Keratinocyte (primary cell): ENCODE results near the gene DNAH10. TPM values are rescaled to one million over a fixed set of nuclear protein-coding genes. Genes with fewer than 3 reads are reported as not detected.

ENCODE experiments used
- DNase-seq: peaks from one replicate; pipeline ENCODE4 v3.0.0-alpha.2; 2011; ENCODE audit warnings: low read depth, missing footprints, low spot score
- FAIRE-seq: peaks from 2 replicates; lab custom pipeline; 2011; peaks lifted over from hg19 to GRCh38; lab: Jason Lieb, UNC
- H2AFZ ChIP-seq: 2 replicates; pipeline ENCODE4 v1.6.0; 2012; ENCODE audit warnings: low read length, control low read depth, inconsistent platforms; ENCODE audit not compliant: control insufficient read depth
- H3K27ac ChIP-seq: 2 replicates; pipeline ENCODE4 v1.5.1; 2011; ENCODE audit warnings: low read length; ENCODE audit not compliant: control insufficient read depth, insufficient read depth
- H3K27me3 ChIP-seq: 3 replicates; pipeline ENCODE4 v1.6.0; 2011; ENCODE audit warnings: low read length; ENCODE audit not compliant: control insufficient read depth, insufficient read depth; ENCODE audit errors: extremely low read depth
- H3K36me3 ChIP-seq, 2 experiments: 2 replicates in 1 of 2; 3 replicates in 1 of 2; pipeline ENCODE4 v1.5.1; 2011; ENCODE audit warnings: low read length in 2 of 2, mild to moderate bottlenecking in 1 of 2; ENCODE audit not compliant: control insufficient read depth in 2 of 2, insufficient read depth in 2 of 2; ENCODE audit errors: extremely low read depth in 1 of 2
- H3K4me1 ChIP-seq: 3 replicates; pipeline ENCODE4 v1.5.1; 2011; ENCODE audit warnings: low read length; ENCODE audit not compliant: control insufficient read depth, insufficient read depth; ENCODE audit errors: extremely low read depth
- H3K4me2 ChIP-seq: 3 replicates; pipeline ENCODE4 v1.6.0; 2011; ENCODE audit warnings: low read depth, low read length; ENCODE audit not compliant: control insufficient read depth, insufficient read depth; ENCODE audit errors: extremely low read depth
- H3K4me3 ChIP-seq, 3 experiments: fragments of 200-600 bp in 1 of 3; sonication (generic) in 1 of 3; 2 replicates in 2 of 3; 3 replicates in 1 of 3; pipeline ENCODE4 v1.5.1; 2011 to 2016; ENCODE audit warnings: low read length in 3 of 3, mild to moderate bottlenecking in 3 of 3, control low read depth in 2 of 3, inconsistent platforms in 1 of 3, low read depth in 1 of 3, mixed read lengths in 1 of 3, mixed run types in 1 of 3, moderate library complexity in 1 of 3; ENCODE audit not compliant: control insufficient read depth in 2 of 3, insufficient read depth in 2 of 3; ENCODE audit errors: extremely low read depth in 1 of 3
- H3K79me2 ChIP-seq: 2 replicates; pipeline ENCODE4 v1.6.0; 2012; ENCODE audit warnings: low read length; ENCODE audit not compliant: control insufficient read depth, insufficient read depth
- H3K9ac ChIP-seq: 3 replicates; pipeline ENCODE4 v1.6.0; 2011; ENCODE audit warnings: low read length; ENCODE audit not compliant: control insufficient read depth, insufficient read depth; ENCODE audit errors: extremely low read depth
- H3K9me1 ChIP-seq: 3 replicates; pipeline ENCODE4 v1.6.0; 2011; ENCODE audit warnings: low read length; ENCODE audit not compliant: control insufficient read depth, insufficient read depth; ENCODE audit errors: extremely low read depth
- H3K9me3 ChIP-seq: 2 replicates; pipeline ENCODE4 v1.5.1; 2012; ENCODE audit warnings: low read depth, low read length; ENCODE audit not compliant: control insufficient read depth
- H4K20me1 ChIP-seq: 3 replicates; pipeline ENCODE4 v1.6.0; 2011; ENCODE audit warnings: low read length; ENCODE audit not compliant: control insufficient read depth, insufficient read depth; ENCODE audit errors: extremely low read depth
- EZH2 ChIP-seq: IDR thresholded peaks from one replicate; pipeline ENCODE4 v1.6.1; 2012; ENCODE audit warnings: inconsistent platforms, mild to moderate bottlenecking, low read length, moderate library complexity
- dilution Hi-C: fragments of 300-500 bp; cut with MboI; formaldehyde crosslinking; loops from one replicate; pipeline ENCODE4 v1.7.0; 2020; ENCODE audit warnings: low sequenced_read_pairs; ENCODE audit not compliant: extremely low pct_ligation_motif_present
- polyA plus RNA-seq, 5 experiments: library from polyadenylated mRNA; depleted of rRNA in 3 of 5; stranded (reverse) in 3 of 5; stranded (forward) in 1 of 5; unstranded in 1 of 5; fragments of >200 nt; gene quantifications; 1 replicate in 1 of 5; 2 replicates in 3 of 5; 3 replicates in 1 of 5; pipeline versions ENCODE4 v1.2.1 to v1.2.3, GENCODE V29; 2011 to 2012; ENCODE audit warnings: missing spikeins in 2 of 5, low read depth in 1 of 5, low replicate concordance in 1 of 5
- TF ChIP-seq, protein P1 (sequence below), 3 experiments: IDR thresholded peaks in 1 of 3; conservative IDR thresholded peaks in 1 of 3; optimal IDR thresholded peaks in 1 of 3; 2 replicates in 2 of 3; 3 replicates in 1 of 3; pipeline versions ENCODE3 to v1.5.1; 2011; ENCODE audit warnings: low read length in 3 of 3, mild to moderate bottlenecking in 3 of 3, moderate library complexity in 2 of 3, control low read depth in 1 of 3, inconsistent platforms in 1 of 3; ENCODE audit not compliant: insufficient read depth in 2 of 3; ENCODE audit errors: extremely low read depth in 1 of 3

Gene DNAH10
- polyA plus RNA-seq, 1 donor (not counting 4 experiments of a cell fraction or from before 2014, with no cell fraction given) = 0.08 TPM

DNA sequence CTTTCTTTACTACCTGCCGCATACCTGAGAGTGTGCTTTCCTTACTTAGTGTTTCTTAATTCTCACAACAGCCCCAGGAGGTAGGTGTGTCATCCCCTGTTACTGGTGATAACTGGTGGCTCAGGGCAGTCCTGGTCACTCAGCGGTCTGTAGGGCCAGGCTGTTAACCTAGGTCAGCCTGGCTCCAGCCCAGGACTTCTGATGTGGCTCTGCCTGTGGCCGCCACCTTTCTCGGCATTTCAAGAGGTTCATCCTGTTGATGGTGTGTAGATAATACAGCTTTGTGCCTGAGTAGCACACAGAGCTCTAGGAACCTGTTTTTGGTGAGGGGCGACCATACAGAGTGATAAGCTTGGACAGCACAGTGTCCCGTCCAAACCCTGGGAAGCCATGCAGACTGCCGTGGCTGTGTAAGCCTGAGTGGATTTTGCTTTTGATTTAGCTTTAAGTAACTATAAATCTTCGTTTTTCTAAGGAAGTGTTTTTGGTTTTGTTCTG lies 11.9 kb upstream of the DNAH10 start:
- H3K27ac ChIP-seq = no peak overlapping the region
- H3K36me3 ChIP-seq = peaks cover 21 to 27% of the 10 kb centered on the region in 2 experiments
- H2AFZ ChIP-seq = no peak overlapping the region
- H3K9me1 ChIP-seq = no peaks in the 10 kb centered on the region
- H4K20me1 ChIP-seq = no peaks in the 10 kb centered on the region
- no peak overlapping the region for H3K4me3 ChIP-seq
- H3K9me3 ChIP-seq = no peaks in the 10 kb centered on the region
- H3K9ac ChIP-seq = no peak overlapping the region
- FAIRE-seq = no peak
- H3K4me1 ChIP-seq = peaks cover 6% of the 10 kb centered on the region
- no peak for TF ChIP-seq EZH2
- TF ChIP-seq, protein P1, sequence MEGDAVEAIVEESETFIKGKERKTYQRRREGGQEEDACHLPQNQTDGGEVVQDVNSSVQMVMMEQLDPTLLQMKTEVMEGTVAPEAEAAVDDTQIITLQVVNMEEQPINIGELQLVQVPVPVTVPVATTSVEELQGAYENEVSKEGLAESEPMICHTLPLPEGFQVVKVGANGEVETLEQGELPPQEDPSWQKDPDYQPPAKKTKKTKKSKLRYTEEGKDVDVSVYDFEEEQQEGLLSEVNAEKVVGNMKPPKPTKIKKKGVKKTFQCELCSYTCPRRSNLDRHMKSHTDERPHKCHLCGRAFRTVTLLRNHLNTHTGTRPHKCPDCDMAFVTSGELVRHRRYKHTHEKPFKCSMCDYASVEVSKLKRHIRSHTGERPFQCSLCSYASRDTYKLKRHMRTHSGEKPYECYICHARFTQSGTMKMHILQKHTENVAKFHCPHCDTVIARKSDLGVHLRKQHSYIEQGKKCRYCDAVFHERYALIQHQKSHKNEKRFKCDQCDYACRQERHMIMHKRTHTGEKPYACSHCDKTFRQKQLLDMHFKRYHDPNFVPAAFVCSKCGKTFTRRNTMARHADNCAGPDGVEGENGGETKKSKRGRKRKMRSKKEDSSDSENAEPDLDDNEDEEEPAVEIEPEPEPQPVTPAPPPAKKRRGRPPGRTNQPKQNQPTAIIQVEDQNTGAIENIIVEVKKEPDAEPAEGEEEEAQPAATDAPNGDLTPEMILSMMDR (optimal IDR thresholded peaks at IDR 0.05 in 1 of 3, IDR thresholded peaks at IDR 0.05 in 1 of 3, conservative IDR thresholded peaks at IDR 0.05 in 1 of 3; ENCODE audit: extremely low read depth in 1 of 3, insufficient read depth in 2 of 3, low read length in 3 of 3) = no peak
- DNase-seq = no peak
- H3K79me2 ChIP-seq = no peaks in the 10 kb centered on the region
- dilution Hi-C loops = no loop called here
- H3K4me2 ChIP-seq = no peak overlapping the region
- no peaks in the 10 kb centered on the region for H3K27me3 ChIP-seq

DNA sequence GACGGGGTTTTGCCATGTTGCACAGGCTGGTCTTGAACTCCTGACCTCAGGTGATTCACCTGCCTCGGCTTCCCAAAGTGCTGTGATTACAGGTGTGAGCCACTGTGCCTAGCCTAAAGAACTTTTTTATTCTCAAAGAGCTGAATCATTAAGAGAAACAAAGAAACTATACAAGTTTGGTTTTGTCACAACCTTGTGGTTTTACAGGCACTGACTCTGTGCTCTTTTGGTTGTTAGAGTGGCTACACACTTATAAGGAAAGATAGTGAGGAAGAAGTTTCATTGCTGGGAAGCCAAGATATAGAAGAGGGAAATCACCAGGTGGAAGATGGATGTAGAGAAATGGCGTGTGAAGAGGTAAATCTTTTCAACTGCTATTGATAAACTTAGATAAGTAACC lies 10.1 kb upstream of the DNAH10 start:
- FAIRE-seq = no peak
- dilution Hi-C loops = no loop called here
- TF ChIP-seq, protein P1 (optimal IDR thresholded peaks at IDR 0.05 in 1 of 3, IDR thresholded peaks at IDR 0.05 in 1 of 3, conservative IDR thresholded peaks at IDR 0.05 in 1 of 3; ENCODE audit: extremely low read depth in 1 of 3, insufficient read depth in 2 of 3, low read length in 3 of 3) = no peak
- no peak for TF ChIP-seq EZH2

More for the DNA sequence above, 10.1 kb upstream of the DNAH10 start:
- Histone ChIP-seq H2AFZ (no peak overlapping the region), H4K20me1 (no peaks in the 10 kb centered on the region), H3K79me2 (no peaks in the 10 kb centered on the region), H3K27me3 (no peaks in the 10 kb centered on the region), H3K4me2 (no peak overlapping the region), H3K9me1 (no peaks in the 10 kb centered on the region), H3K9me3 (no peaks in the 10 kb centered on the region), H3K4me3 (no peak overlapping the region), H3K9ac (no peak overlapping the region), H3K36me3 (peaks cover 21 to 31% of the 10 kb centered on the region in 2 experiments), H3K27ac (no peak overlapping the region), H3K4me1 (peaks cover 6% of the 10 kb centered on the region)
- DNase-seq = no peak
